Measurements from ENCODE around the gene FLT4. TPM values are rescaled to one million over a fixed set of nuclear protein-coding genes. Genes with fewer than 3 reads are reported as not detected.
"Not testable (repeated sequence)": the region's sequence is repeated elsewhere in the genome, so short reads cannot be mapped to it uniquely, and the experiment has no call there.

FLT4 gene
- total RNA-seq, 1 donor from 2014 or later: 0.75 TPM

- DNase-seq (ENCODE audit: low read depth): peak; percentile 81
Observed at GRCh38 chr5:180670586-180671359, 21.4 kb upstream of the FLT4 start.

- no peak for DNase-seq (ENCODE audit: low read depth)
Observed at GRCh38 chr5:180670157-180670556, 20.8 kb upstream of the FLT4 start.

DNA sequence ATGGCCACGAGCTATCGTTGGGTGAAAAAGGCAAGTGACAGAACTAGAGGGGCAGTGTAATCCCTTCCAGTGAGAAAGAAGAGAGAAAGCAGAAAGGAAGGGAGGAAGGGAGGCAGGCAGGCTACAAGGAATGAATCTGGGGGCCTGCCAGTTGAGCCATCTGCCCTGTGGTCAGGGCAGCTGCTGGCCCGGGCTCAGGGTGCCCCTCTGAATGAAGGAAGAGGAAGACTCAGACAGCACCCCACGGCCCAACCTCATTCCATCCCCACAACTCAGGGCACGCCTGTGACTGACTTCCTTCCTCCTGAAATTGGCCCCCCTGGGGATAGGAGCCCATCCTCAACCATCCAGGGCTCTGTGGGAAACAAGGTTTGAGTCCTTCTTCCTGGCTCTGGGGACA is 20.3 kb upstream of the FLT4 start:
- peak; percentile 91 for DNase-seq (ENCODE audit: low read depth)

GRCh38 chr5:180668835-180669596 is 19.6 kb upstream of the FLT4 start:
- DNase-seq (ENCODE audit: low read depth): peak; percentile 59

- DNase-seq (ENCODE audit: low read depth): no peak
Observed at GRCh38 chr5:180666812-180667211, 17.4 kb upstream of the FLT4 start.

GRCh38 chr5:180665682-180666404 is 16.4 kb upstream of the FLT4 start:
- DNase-seq (ENCODE audit: low read depth): no peak

DNA sequence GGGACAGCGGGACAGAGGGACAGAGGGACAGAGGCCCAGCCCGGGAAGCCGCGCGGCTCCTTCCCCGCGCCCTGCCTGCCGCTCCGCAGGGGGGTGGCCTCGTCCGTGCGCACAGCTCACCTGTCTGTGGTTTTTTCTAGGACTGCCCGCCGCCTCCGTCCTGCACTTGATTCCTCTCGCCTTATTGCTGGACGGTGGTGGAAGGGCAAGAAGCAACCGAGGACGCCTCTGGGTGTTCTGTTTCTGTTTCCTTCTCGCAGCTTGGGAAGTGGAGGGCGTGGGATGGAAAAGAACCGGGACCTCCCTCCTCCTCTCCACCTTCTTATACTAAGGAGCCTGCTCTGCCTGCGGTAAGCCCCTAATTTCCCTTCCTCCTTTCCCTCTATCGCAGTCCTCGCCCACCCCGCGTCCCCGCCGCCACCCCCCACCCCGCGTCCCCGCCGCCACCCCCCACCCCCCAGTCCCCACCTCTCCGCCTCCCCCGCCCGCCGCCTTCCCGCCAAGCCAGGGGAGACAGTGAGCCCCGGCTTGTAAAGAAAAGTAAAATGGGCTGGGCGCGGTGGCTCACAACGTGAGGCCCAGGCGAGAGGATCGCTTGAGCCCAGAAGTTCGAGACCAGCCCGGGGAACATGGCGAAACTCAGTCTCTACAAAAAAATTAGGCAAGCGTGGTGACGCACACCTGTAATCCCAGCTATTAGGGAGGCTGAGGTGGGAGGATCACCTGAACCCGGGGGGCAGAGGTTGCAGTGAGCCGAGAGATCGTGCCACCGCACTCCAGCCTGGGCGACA is 9.6 kb upstream of the FLT4 start:
- no peak for DNase-seq (ENCODE audit: low read depth)

- DNase-seq (ENCODE audit: low read depth): not testable (repeated sequence)
Observed at GRCh38 chr5:180655243-180655642, 5.8 kb upstream of the FLT4 start.

- DNase-seq (ENCODE audit: low read depth): peak; percentile 89
Observed at GRCh38 chr5:180652771-180653170, 3.4 kb upstream of the FLT4 start.

GRCh38 chr5:180652346-180652745 is 2.9 kb upstream of the FLT4 start:
- DNase-seq (ENCODE audit: low read depth): no peak

GRCh38 chr5:180648658-180649296 is 623 bp downstream of the FLT4 start:
- DNase-seq (ENCODE audit: low read depth): no peak

DNA sequence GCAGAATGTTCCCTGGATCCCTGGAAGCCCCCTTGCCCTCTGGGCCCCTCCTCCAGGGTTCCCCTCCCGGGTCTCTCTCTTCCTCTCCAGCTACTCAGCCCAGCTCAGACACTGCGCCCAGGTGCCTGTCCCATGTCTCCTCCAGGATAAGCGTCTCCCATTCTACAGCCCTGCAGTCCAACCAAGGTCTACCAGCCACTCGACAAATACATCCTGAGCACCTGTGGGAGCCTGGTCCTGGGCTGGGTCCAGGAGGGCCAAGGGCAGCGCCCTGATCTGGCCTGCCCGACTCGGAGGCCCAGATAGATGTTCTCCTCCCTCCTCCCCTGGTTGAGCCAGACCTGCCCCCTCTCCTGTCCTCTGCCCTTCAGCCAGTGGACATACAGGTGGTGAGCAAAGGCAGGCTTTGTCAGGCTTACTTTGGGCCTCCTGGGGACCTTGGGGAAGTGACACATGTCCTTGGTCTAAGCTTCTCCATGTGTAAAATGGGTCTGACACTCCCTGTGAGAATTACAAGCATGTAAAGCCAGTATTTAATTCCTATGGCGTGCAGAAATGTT is 1.4 kb downstream of the FLT4 start:
- no peak for DNase-seq (ENCODE audit: low read depth)

GRCh38 chr5:180647465-180647864 is 1.9 kb downstream of the FLT4 start:
- no peak for DNase-seq (ENCODE audit: low read depth)

GRCh38 chr5:180646963-180647305 is 2.5 kb downstream of the FLT4 start:
- DNase-seq (ENCODE audit: low read depth): no peak

DNA sequence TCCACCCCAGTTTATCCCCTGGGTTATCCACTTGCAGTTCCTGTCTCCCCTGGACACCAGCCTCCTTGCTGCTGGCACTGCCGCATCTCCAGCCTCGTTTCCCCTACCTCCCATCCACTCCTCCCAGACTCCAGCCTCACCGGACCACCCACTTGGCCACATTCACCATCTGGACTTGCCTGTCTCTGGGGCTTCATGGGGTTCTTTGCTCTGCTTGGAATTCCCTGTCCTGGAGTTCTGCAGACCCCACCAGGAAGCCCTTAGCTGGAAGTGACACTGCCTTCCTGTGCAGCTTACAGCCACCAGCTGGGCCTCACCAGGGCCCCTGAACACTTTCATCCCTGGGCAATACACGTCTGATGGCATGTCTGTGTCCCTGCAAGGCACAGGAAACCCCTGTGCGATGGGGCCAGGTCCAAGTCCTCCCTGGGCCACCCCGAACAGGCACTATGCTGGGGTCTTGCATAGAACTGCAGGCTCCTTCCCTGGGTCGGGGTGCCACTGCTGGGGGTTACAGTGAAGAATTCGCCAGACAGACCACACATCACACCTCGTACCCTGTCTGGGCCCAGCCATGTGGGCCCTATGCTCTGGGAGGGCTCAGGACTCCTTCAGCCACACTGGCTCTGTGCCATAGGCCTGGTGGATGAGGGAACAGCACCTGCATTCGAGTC is 3.0 kb downstream of the FLT4 start:
- DNase-seq (ENCODE audit: low read depth): no peak

DNA sequence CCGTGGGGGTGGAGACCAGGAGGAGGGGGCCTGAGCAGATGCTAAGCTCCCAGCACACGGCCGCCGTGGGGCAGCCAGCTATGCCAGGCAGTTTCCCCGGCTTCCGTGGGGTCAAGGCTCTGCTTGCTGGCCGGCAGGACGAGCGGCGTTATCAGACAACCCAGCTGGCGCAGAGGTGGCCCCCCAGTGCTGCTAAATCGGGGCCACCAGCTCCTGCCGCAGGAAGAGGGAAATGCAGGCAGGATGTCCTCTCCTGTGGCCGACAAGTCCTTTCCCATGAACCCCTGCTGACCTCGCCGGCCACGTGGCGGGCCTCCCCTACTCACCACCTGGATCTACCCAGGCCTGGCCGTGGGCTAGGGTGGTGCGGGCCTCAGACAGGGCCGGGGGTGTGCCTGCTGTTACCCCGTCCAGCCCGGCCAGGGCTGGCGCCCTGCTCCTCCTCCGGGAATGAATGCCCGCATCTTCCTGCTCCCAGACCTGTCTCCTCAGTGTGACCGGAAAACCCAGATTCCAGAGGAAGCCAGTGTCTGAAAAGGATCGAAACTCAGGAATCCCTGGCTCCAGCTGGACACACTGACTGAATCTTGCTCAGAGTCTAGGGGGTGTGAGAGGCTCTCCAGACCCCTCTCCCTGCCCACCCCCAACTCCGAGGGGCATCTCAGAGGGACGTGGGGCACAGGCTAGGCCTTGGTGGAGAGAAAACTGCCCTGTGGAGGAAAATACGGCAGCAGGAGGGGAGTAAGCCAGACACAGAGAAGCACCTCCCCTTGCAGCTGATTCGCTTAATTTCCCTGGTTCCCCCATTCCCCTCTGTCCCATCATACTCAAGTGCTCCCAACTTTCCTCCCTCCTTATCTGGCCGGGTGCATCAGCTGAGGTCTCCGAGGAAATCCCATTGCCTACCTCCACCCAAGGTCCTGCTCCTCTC is 3.9 kb downstream of the FLT4 start:
- DNase-seq (ENCODE audit: low read depth): no peak

DNA sequence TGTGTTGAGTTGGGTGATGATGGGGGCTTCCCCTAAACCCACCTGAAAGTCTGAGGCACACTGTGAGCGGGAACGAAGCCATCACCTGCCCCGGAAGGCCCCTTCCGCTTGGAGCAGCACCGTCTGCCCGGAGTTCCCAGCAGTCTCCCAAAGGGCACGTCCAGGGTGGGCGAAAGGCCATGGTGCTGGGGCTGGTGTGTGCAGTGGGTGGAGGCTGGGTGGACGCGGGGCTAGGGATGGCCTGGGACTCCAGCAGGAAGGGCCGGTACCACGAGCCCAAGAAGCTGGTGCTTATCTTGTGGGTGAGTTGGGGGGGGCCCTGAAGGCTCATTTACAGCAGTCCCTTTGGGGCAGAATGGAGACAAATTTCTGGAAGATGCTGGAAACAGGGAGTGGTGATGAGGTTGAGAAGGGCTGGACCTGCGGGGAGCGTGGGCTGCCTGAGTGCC is 4.6 kb downstream of the FLT4 start:
- DNase-seq (ENCODE audit: low read depth): no peak

DNA sequence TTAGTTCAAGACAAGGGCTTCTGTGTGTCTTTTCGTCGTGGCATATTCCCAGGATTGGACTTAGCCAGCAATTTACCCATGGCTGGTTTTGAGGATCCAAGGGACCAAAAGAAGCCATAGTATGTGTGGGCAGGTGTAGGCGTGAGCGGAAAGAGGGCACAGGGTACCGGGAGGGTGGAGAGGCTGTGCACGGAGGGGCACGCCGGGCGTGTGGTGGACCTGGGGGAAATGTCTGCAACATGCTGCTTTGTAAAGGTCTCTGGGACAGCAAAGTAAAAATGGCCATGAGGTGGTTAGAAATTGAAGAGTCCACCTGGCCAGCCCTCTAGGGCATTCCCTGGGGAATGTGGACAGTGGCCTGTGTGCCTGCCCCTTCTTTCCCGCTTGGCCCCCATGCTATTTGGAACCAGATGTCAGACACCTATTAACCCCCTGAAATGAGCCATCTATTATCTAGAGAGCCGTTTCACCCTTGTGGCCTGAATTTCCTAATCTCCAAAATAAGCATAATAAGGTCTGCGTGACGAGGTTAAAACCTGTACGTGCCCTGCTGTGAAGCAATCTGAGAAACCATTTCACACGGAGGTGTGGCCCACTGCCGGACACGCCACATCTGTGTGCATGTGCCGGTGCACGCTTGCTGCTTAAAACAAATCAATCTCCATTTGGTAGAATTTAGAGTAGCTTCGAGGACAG is 5.1 kb downstream of the FLT4 start:
- DNase-seq (ENCODE audit: low read depth): no peak

Measured in myocyte (in vitro differentiated cells).